Measurements from ENCODE around the gene EEPD1.
"Not testable (repeated sequence)": the region's sequence is repeated elsewhere in the genome, so short reads cannot be mapped to it uniquely, and the experiment has no call there.

EEPD1 gene

DNA sequence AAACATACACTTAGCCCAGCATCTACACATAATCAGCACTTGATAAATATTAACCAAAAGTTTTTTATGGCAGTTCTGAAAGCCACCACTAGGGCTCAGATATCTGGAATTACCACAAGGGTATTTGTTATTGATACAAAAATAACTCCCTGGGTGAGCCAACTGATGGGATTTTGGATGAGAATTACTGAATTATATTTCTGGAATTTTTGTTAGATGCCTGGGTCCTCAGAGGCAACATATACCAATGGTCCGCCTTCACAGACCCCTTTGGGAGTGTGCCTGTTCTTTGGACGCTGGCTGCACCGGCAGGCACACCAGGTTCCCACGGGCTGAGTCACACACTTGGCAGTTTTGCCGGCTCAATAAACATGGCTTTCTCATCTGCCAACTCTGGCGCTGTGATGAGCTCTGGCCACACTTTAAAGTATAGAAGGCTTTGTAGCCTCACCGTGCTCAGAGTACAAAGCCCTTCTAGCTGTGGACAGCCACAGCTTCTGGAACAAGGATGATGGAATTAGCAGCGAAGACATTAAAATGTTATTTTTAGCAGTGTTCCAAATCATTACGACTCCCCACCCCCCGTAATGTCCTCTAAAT is 24.5 kb upstream of the EEPD1 start:
- no peak for DNase-seq (ENCODE audit: low read depth in 3 of 3)

DNA sequence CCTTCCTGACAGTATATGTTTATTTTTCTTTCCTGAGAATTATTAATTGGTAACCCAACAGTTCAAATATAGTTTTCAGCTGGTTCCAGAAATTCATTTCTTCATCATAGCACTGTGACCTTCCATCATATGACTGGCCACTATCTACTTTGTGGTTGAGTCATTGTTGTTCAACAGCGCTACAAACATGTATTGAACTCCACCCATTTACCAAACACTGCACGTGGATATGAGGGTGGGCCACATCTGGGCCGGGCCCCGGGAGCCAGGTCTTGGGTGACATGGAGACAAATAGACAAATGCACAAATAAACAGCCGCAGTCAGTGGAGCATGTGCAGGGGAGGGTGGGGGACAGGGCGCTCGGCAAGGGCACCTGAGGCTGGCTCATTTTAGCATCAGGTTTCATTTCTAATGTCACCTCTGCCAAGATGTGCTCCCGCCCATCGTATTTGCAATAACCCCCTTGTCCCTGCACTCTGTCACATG is 24.0 kb upstream of the EEPD1 start:
- DNase-seq (ENCODE audit: low read depth in 3 of 3) = no peak

DNA sequence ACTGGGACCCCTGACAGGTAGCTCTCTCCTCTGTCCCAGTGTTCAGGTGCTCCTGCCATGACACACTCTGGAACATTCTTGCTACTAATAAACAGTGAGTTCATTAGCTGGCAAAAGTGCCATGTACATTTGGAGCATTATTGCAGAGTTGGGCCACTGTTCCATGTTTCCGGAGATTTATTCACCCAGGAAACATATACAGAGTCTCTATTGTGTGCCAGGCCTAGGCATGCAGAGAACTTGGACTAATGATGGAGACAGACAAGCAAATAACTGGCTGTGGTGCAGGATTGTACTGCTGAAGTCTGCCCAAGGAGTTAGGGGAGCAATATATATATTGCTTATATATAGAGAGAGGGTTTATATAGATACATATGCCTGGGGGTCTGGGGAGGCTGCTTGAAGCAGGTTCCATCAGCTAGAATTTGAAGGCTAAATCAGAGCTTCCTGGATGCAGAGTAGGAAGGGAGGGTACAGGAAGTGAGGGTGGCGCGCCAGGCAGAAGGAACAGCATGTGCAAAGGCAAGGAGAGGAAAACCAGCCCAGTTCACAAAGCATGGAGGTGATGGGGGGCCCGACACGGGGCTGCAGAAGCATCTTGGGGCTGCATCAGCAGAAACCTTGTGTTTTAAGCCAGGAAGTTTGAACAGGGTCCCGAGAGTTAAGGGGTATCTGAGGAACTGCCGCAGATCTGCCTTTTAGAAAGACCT is 22.7 kb upstream of the EEPD1 start:
- DNase-seq (ENCODE audit: low read depth in 3 of 3) = no peak

DNA sequence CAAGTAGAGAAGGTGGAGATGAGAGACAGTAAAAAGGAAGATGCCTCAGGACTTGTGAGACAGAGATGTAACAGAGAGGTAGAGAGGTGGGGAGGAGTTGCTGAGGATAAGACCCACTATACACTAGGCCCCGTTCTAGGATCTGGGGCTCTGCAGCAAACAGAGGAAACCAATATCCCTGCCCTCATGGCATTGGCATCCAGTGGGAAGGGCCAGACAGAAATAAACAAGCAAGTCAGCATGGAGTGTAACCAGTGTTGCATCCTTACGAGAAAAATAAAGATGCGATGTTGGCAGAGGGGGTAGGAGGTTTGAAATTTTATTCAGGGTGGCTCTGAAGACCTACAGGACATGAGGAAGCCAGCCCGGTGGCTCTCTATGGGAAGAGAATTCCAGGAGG is 22.0 kb upstream of the EEPD1 start:
- no peak for DNase-seq (ENCODE audit: low read depth in 3 of 3)

DNA sequence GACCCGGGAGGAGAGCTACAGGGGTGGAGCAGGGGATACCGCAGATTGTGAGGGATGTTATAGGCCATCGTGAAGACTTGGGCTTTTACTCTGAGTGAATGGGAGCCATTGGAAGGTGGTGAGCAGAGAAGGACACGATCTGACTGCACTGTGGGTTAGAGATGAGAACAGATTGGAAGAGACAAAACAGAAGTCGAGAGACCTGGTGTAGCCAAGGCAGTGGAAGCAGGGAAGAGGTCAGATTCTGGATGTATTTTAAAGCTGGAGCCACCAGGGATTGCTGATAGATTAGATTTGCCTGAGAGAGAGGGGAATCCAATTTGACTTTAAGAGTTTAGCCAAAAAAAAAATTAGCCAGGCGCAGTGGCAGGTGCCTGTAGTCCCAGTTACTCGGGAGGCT is 21.6 kb upstream of the EEPD1 start:
- DNase-seq (ENCODE audit: low read depth in 3 of 3) = no peak

DNA sequence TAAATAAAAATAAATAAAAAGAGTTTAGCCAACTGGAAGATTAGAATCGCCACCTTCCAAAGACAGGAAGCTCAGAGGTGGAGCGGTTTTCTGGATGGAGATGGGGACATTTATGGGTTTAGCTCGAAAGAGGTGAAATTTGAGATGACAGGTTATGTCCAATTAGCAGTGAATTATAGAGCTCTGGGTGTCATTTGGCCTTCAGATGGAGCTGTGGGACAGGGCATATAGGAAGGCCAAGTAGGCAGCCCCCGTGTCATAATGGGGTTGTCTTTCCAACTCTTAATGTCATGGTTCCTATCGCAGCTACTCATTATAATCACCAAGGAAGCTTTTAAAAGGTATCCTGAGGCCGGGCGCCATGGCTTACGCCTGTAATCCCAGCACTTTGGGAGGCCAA is 21.0 kb upstream of the EEPD1 start:
- DNase-seq (ENCODE audit: low read depth in 3 of 3) = no peak

DNA sequence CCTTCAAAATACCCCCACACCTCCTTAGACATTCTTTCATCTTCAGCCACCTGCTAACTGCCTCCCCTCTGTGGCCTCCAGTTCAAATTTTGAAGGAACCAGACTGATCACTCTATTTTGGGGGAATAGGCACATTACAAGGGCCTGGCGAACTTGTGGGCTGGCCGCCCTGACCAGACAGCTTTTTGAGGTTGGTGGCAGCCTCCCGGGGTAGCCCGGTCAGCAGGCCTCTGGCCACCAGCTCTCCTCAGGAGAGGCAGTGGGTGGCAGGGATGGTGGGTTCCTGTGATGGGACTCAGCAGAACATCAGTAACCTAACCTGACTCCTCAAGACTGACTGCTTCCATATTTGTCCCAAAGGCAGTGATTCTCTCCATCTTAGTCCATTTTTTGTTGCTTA is 17.4 kb upstream of the EEPD1 start:
- DNase-seq (ENCODE audit: low read depth in 3 of 3) = no peak

DNA sequence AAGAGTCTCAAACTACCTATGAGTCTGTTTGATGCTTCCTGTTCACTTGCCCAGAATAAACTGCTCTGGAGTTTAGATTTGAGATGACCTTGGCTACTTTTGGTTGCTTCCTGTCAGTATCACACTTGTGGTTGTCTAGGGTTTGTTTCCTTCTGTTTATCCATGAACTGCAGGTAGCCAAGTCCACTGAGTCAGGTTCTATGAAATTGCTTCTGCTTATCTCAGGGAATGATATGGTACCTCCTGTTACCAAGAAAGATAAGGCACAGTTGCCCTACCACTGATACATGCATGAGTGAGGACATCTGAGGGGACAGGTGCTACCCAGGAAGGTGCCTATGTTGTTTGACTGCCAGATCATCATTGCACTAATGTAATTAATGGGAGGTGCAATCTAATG is 15.8 kb upstream of the EEPD1 start:
- DNase-seq (ENCODE audit: low read depth in 3 of 3) = no peak

DNA sequence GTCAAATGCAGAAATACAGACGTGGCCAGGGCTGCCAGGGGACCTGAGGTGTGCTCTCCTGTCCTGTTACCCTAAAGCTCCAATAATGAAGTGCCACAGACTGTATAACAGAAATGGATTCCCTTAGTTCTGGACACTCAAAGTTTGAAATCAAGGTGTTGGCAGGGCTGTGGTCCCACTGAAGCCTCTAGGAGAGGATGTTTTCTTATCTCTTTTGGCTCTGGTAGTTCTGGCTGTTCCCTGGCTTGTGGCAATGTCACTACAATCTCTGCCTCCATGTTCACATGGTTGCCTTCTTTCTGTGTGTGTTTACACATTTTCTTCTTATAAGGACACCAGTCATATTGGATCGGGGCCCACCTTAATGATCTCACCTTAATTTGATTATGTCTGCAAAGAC is 15.3 kb upstream of the EEPD1 start:
- no peak for DNase-seq (ENCODE audit: low read depth in 3 of 3)

DNA sequence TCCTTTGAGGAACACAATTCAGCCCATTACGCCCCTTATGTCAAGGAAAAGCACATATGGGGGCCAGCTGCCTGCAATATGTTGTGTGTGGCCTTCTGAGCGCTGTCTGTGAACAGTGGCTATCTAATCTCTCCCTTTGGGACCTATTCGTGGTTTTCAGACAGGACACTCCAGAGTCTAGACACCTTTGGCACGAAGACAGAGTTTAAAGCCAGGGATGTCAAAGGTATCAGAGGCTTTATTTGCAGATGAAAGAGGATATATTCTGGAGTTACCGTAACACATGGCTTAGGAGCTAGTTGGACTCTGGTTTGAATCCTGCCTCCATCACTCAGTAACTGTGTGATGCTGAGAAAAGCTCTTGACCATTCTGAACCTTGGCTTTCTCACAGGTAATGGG is 14.8 kb upstream of the EEPD1 start:
- no peak for DNase-seq (ENCODE audit: low read depth in 3 of 3)

DNA sequence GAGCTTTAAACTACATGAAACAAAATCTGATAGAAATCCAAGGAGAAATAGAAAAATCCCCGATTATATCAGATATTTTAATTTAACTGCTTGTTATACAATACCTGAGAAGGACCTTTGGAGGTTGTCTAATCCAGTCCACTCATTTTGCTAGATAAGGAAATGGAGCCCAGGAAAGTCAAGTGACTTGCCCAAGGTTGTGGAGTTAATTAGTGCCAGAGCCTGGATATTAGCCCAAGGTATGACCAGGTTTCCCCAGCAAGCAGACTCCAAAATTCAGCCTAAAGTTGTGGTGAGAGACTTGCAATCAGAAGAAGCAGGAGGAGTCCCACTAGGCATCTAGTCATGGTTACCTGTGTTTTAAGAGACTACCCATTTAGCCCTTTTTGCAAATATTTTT is 11.7 kb upstream of the EEPD1 start:
- no peak for DNase-seq (ENCODE audit: low read depth in 3 of 3)

DNA sequence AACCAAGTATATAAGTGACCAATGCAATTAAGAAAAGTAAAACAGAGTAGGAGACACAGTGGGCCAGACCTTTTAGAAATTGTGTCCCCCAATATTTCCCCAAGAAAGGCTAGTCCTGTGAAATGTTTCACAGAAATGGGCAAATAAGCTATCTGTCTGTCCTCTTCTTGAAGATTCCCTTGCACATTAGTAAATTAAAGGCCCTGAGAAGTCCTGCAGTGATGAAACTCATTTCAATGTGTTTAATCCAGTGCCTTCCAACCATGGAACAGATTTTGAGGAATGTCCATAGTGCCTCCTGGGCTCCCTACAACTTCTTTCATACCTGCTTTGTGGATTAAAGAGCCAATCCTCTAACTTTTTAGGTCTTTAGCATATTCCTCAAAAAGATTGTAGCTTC is 11.2 kb upstream of the EEPD1 start:
- DNase-seq (ENCODE audit: low read depth in 3 of 3) = no peak

DNA sequence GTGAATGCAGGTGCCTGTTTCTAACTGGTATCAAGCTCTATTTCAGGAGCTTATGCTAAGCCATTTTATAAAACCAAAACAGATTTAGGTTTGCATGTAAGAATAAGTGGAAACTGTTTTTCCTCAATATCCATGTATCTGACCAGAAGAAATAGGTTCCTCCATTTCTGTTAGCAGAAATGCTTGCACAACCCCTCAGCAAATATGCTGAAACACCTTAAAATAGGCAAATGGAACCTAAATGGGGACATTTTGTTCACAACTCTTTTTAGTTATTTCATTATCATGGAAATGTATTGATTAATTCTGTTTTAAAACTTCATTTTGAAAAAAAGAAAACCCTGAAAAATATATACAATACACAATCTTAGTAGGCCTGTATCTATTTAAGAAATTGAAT is 8.9 kb upstream of the EEPD1 start:
- DNase-seq (ENCODE audit: low read depth in 3 of 3) = no peak

DNA sequence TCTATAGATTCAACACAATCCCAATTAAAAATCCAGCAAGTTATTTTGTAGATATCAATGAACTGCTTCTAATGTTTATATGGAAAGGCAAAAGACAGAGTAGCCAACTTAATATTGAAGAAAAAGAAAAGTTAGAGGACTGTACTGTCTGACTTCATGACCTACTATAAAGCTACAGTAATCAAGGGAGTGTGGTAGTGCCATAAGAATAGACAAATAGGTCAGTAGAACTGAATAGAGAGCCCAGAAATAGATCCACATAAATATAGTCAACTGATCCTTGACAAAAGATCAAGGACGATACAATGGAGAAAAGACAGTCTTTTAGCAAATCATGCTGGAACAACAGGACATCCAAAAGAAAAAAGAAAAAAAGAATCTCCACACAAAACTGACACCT is 7.4 kb upstream of the EEPD1 start:
- no peak for DNase-seq (ENCODE audit: low read depth in 3 of 3)

DNA sequence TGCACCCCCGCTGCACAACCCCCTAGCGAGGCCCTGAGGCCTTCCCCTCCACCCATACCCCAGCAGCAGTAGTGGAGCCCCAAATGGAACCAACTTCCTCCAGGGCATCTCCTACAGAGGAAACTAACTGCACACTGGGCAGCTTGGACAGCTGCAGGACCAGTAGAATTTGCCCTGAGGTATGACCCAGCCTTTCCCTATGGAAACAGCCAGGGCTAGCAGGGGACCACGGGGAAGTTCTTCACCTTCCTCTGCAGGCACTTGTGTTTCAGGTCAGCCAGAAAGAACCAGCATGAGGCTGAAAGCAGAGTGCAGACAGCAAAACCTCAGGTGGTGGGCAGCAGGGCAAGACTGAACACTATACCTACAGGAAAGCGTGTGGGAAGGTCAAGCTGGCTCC is 5.7 kb upstream of the EEPD1 start:
- DNase-seq (ENCODE audit: low read depth in 3 of 3) = no peak

DNA sequence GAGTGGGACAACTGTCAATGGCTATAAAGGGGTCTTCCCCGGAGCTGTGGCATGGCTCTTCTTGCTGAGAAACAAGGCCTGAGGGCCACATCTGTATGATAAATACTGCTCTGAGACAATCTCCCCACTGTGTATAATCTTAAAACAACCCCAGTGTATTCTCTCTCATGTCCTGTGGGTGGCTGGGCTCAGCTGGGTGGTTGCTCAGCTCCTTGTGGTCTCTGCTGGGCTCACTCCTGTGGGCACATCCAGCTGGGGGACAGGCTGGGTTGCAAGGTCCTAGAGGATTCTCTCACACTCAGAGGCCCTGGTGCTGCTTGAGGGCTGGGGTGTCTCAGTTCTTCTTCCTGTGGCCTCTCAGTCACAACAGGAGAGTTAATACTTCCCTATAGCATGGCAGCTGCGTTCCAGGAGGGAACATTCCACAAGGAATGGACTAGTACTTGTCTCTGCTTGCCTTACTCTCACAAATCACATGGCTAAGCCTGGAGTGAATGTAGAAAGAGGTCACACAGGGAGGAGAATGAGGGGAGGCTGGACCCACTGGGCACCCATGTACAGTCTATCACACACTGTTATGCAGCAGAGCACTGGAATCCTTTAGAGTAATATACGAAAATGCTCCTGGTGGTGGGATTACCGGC is 4.5 kb upstream of the EEPD1 start:
- DNase-seq (ENCODE audit: low read depth in 3 of 3) = no peak

DNA sequence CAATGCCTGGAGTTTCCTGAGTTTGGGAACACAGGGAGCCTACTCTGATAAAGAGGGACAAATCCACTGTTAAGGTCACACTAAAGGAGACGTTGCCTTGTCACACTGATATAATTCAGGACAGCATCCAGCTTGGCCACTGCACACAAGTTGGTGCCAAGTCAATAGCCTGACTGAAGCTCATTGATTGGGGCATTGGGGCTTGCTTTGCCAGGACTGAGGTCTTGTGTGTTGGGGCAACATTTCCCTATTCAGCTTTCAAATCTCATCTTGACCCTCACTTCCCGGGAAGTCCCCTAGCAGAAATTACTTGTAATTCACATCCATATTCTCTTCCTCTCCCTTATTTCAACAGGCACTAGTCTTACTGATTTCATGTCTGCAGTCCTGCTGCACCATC is 3.8 kb upstream of the EEPD1 start:
- not testable (repeated sequence) for DNase-seq (ENCODE audit: low read depth in 3 of 3)

DNA sequence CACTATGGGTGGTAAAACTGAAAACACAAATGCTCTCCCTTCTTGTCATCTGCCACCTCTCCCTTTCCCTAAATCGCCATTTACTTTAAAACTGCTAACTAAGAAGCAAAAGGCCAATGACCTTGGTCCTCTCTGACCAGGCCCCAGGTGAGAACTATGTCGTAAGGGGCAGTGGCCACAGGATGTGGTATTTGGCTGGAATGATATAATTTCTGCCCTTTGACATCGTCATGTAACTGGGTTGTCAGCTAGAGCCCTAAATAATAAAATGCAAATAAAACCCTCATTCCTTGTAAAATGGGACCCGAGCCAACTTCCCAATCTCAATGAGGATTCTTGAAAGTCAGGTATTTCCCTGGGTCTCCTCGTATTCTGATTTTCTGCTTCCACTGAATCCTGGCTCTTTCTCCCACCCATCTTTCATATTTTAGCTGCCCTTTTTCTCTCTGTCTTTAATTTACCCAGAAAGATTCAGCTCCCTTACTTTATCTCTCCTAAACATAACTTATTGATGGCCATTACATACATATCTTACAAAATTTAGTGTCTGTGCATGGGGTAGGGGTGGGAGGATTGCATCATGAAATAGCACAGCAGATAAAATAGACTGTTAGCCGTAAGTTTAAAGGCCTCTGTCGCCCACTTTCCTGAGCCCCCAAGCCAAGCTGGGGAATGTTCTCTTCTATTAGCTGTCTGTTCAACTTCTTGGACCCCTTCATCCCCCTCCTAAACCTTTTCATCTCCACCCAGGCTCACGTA is 3.2 kb upstream of the EEPD1 start:
- DNase-seq (ENCODE audit: low read depth in 3 of 3) = no peak

DNA sequence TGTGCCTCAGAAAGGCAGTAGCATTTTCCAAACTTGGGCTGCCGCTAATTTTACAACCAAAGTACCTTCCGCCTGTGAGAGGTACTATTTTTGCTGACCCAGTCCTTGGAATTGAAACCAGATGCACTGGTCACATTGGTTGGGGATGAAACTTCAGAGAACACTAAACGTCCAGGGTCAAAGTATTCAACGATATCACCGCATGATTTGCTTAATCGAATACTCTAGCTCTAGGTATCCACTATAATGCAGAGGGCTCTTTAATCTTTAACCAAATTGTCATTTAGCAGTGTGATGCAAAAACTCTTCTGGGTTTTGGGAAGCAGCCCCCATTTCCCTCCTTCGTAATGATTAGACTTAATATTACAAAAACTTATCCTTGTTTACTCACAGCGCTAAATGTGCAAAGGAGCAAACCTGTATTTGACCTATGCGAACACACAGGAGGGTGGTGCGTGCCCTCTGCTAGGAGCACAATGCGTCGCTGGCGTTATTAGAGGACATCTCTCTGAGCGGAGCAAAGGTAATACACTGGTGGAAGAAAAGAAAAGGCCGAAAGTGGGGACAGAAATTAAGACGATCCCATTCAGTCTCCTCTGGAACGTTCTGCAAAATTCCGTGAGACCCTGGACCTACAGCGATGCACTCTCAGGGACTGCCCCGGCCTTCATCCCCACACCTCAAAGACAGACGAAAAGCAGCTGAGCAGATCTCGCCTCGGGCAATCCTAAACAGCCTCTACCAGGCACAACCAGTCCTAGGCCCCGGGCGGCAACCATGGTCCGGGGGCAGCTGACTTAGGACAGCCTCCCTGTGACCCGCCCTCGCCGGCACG is 916 bp upstream of the EEPD1 start:
- no peak for DNase-seq (ENCODE audit: low read depth in 3 of 3)

DNA sequence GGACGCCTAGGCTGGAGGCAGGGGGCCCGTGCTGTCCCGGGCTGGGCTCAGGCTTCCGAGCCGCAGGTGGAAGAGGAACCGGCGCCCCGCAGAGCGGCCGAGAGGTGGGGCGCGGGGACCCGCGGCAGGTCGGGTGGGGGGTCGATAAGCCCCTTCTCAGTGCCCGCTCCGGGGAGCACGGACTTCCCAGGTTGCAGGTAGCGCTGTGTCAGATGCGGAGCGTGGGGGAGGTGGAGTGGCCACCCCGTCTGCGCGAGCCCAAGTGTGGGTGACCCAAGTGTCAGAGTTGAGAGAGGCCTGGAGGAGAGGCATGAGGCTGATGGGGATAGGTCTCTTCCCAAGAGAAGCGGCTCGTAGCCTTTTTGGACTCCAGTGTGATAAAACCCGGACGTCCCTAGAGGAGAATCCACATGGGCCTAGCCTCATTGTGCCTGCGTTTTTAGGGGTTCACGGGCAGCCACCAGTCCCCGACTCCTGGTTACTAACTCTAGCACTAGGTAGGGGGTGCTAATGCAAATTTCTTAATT is 580 bp downstream of the EEPD1 start:
- peak in 2 of 3 experiments; percentile 3 to 23 for DNase-seq (ENCODE audit: low read depth in 3 of 3)

All from stimulated activated CD4-positive, alpha-beta T cell treated with anti-CD3 and anti-CD28 coated beads, TNF-alpha, amount 100 ng/mL, for 24 hours (primary cell).